GM19239 (cell line): ENCODE measurements around the gene TRIM47.
A peak's percentile ranks its signal among the peaks of the same experiment; 100 is the strongest.

Experiments used
- DNase-seq: peaks from one replicate; pipeline ENCODE4 v3.0.0; 2011; ENCODE audit warnings: low spot score; ENCODE audit not compliant: insufficient read length
- FAIRE-seq: peaks from 2 replicates; lab custom pipeline; 2011; peaks lifted over from hg19 to GRCh38; lab: Jason Lieb, UNC

Gene TRIM47, protein sequence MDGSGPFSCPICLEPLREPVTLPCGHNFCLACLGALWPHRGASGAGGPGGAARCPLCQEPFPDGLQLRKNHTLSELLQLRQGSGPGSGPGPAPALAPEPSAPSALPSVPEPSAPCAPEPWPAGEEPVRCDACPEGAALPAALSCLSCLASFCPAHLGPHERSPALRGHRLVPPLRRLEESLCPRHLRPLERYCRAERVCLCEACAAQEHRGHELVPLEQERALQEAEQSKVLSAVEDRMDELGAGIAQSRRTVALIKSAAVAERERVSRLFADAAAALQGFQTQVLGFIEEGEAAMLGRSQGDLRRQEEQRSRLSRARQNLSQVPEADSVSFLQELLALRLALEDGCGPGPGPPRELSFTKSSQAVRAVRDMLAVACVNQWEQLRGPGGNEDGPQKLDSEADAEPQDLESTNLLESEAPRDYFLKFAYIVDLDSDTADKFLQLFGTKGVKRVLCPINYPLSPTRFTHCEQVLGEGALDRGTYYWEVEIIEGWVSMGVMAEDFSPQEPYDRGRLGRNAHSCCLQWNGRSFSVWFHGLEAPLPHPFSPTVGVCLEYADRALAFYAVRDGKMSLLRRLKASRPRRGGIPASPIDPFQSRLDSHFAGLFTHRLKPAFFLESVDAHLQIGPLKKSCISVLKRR

DNA sequence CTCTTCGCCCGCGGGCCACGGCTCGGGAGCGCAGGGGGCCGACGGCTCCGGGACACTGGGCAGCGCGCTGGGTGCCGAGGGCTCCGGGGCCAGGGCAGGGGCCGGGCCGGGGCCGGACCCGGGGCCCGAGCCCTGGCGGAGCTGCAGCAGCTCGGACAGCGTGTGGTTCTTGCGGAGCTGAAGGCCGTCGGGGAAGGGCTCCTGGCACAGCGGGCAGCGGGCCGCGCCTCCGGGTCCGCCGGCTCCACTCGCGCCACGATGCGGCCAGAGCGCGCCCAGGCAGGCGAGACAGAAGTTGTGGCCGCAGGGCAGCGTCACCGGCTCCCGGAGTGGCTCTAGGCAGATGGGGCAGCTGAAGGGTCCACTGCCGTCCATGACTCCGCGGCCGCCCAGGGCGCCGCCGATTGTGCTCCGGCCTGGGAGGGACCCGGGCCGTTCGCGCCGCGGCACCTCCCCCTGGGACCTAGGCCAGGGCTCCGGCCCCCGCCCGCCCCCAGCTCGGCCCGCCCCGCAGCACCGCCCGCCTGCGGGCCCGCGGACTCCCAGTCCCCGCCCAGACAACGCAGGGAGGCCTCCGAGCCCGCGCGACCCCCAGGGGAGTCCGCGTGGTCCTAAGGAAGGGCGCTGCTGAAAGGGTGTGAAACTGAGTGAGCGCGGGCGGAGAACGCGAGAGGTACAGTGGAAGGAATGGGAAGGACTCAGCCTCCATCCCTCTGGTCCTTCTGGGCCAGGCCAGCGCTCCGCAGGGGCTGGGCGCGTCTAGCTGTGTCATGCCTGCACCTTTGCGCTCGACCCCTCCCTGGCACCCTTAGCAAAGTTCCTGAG is at the start of gene TRIM47:
Gene TRIM47, minus strand, starts transcription at position 408 of the 825 bp plus-strand sequence. Its CDS starts 33 bp downstream, at position 375.
- DNase-seq (no peak), FAIRE-seq (no peak)

DNA sequence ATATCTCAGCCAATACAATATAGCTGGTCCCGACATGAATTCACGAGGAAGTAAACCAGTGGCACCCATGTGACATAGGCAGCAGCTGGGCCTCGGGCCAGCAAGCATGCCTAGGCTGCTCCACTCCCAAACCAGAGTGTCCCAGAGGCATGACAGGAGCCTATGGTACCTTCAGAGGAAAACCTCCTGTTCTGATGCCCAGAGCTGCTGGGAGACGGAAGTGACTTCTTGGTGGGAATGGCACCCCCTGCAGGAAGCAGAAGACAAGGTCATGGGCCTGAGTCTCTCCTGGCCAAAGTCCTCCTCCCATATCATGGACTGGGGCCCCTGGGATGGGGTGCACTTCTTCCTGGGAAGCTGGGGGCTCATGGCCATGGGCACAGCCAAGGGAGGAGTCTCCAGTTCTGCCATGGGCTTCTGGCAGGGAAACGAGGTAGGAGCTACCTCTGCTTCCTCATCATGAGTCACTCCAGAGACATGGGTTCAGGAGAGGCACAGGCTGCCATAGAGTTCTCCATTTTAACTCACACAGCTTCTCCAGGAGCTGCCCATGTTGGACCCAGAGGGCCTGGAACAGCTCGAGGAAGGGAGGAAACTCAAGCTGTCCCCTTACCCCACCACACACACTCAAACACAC is 49.0 kb upstream of the TRIM47 start:
- DNase-seq, result peak; percentile 57
- FAIRE-seq, result peak; percentile 14

GRCh38 chr17:75926456-75926855 is 48.1 kb upstream of the TRIM47 start:
- FAIRE-seq (no peak), DNase-seq (no peak)

DNA sequence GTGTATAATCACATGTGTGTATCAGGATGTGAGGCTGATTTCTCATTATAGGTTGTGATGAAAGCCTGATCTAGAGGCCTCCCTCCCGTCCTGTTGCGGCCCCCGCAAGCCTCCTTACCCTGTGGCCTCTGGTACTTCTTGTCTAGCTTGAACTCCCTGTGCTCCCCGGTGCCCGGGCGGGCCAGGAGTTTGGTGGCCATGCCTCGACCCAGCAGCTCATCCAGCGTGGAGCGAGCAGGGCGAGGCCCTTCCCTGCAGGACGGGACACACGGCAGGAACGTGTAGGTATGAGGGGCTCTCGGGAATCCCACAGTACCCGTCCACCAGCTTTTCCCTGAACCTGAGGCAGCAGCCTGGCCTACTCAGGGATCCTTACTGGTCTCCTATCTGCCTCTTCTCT is 47.5 kb upstream of the TRIM47 start:
- no peak for FAIRE-seq

GRCh38 chr17:75925103-75925502 is 46.7 kb upstream of the TRIM47 start:
- no peak for DNase-seq
- FAIRE-seq, result no peak

More for the DNA sequence above, 47.5 kb upstream of the TRIM47 start:
- DNase-seq, result no peak

GRCh38 chr17:75922963-75923874 is 44.8 kb upstream of the TRIM47 start:
- FAIRE-seq (no peak), DNase-seq (no peak)

DNA sequence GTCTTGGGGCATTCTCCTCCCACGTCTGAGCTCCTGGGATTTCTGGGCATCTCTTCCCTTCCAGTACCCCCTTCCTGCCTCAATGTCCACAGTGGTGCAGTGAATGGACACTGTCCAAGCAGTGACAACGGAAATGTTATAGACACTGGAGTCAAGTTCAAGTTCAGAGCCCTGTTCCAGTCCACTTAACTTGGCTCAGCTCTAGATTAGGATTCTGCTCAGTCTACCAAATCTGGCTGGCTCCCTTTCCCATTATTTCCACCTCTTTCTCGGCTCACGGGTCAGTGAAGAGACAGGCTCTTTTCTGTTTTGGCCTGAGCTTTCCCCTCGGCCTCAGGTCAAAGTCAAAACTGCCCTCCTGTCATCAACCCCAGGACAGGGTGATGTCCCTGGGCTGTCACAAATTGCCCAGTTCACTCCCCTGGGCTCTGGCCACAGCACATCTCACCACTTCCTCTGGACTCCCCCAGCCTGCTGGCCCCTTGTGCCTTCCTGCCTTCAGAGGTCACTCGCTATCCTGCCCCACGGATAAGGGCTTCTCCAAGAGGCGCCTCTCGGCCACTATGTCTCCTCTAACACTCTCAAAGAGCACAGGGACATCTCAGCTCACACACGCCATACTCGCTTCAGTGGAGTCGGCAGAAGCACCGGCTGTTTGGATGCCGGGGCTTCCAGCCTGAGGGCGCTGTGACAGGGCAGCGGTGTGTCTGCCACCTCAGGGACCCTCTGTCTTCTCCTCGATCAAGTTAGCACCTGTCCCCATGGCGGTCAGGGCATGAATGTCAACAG is 44.0 kb upstream of the TRIM47 start:
- FAIRE-seq, result no peak
- no peak for DNase-seq

DNA sequence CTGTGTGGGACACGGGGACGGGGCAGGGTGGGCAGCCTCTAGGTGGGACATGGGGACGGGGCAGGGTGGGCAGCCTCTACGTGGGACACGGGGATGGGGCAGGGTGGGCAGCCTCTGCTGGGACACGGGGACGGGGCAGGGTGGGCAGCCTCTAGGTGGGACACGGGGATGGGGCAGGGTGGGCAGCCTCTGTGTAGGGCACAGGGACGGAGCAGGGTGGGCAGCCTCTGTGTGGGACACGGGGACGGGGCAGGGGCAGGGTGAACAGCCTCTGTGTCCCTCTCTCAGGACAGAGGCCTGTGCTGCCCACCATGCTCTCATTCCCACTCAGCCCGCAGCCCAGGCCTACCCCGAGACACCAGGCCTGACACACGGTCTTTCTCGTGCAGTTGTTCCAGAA is 43.2 kb upstream of the TRIM47 start:
- no peak for DNase-seq
- FAIRE-seq, result no peak

DNA sequence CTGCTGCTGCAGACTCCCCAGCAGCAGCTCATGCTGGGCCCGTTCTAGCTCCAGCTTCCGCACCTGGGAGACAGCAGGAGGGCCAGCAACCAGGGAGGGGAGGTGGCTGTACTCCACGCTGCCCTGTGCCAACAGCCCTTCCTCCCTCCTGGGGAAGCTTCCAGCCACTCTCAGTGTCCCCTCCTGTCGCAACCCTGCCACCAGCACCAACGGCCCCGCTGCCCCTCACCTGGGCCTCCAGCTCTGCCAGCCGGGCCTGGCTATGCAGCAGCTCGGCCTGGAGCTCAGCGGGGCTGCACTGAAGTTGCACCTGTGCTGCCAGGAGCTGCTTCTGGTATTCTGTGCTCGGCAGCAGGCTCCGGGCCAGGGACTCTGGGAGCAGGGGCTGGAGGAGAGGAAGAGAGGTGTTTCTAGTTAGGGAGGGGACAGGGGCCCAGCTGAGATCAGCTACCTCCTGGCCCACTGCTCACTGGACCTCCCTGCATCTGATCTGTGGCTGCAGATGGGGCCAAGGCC is 41.7 kb upstream of the TRIM47 start:
- DNase-seq (no peak), FAIRE-seq (no peak)

DNA sequence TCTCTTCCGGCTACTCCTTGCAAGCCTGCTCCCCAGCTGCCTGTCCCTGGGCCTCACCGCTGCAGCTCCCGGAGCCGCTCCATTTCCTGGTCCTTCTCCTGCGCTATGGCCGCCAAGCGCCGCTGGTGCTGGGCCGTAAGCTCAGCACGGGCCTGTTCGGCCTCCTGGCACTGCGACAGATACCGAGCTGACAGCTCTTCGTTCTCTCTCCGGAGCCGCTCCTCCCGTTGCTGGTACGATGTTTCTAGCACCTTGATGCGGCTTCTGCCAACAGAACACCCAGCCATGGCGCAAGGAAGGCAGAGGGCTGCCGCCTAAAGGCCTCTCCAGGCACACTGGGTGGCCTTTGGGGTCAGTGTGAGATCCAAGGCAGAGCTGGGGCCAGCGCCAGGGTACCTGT is 41.2 kb upstream of the TRIM47 start:
- DNase-seq (no peak), FAIRE-seq (no peak)

GRCh38 chr17:75917917-75918445 is 39.6 kb upstream of the TRIM47 start:
- FAIRE-seq, result no peak
- DNase-seq, result no peak

GRCh38 chr17:75917141-75917916 is 38.9 kb upstream of the TRIM47 start:
- FAIRE-seq (no peak), DNase-seq (no peak)

DNA sequence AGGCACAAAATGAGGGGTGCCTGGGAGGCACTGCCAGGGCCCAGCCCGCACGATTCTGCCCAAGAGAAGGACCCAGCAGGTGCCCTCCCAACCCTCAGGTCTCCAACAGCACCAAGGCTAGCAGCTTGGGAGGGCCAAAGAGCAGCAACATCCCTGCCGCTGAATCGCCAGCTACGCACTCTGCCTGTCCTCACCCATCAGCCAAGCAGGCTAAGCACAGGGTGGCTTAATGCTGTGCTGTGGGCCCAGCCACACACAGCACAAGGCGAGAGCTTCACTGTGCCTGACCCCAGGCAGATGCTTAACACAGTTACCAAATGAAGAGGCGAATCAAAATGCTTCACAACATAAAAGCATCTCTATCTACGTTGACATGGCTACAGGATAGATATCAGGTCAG is 36.9 kb upstream of the TRIM47 start:
- no peak for DNase-seq
- FAIRE-seq, result no peak

- DNase-seq (no peak), FAIRE-seq (no peak)
These were observed 36.4 kb upstream of the TRIM47 start for GRCh38 chr17:75914643-75915267.

DNA sequence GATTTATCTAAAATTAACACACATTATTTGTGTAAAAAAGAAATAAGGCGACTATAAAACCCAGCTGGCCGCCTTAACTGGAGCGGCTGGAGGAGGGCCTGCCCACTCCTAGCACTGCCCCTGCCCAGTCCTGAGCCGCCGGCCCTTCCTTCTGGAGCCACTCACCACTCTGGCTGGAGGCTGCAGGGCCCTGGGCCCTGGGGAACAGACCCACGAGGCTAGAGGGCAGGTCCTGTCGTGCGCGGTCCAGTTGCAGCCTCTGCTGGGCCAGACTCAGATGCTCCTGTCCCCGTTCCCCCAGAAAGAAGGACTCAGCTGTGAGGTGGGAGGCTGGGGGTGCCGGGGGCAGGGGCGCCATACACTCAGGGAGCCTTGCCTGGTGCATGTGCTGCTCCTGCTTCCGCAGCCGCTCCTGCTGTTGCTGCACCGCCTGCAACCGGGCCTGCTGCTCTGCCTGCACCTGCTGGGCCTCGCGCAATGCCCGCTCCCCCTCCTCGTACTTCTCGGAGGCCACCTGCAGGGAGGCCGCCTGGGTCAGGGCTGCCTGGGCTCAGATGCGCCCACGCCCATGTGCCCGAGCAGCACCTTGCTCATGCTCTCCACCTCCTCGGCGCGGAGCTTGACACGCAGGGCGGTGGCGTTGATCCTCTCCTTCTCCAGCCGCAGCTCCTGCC is 35.3 kb upstream of the TRIM47 start:
- no peak for DNase-seq
- FAIRE-seq, result no peak

DNA sequence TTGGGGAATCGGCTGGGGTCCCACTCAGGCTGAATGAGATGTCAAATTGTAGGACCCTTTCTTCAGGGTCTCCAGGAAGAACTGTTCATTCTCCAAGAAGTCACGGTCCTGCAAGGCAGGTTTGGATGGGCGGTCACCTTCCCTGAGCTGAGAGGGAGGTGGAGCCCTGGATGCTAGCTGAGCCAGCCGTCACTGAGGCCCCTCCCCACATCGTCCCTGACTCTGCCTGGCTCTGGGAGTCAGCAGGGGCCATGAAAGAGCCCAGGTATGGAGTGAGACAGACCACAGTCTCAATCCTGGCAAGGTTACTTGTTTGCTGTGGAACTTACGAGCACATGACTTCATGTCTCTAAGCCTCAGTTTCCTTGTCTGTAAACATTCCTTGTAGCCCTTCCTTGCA is 32.3 kb upstream of the TRIM47 start:
- DNase-seq (no peak), FAIRE-seq (no peak)
